GM21526 (cell line): ENCODE measurements around the gene WDR12.
"Not testable (repeated sequence)": the region's sequence is repeated elsewhere in the genome, so short reads cannot be mapped to it uniquely, and the experiment has no call there.

Experiments used
- ATAC-seq: cut with Tn5 transposase; IDR thresholded peaks from one replicate; pipeline ENCODE4 v1.9.1; 2021; ENCODE audit warnings: moderate library complexity; ENCODE audit not compliant: unreplicated experiment, low FRiP score

WDR12 gene

DNA sequence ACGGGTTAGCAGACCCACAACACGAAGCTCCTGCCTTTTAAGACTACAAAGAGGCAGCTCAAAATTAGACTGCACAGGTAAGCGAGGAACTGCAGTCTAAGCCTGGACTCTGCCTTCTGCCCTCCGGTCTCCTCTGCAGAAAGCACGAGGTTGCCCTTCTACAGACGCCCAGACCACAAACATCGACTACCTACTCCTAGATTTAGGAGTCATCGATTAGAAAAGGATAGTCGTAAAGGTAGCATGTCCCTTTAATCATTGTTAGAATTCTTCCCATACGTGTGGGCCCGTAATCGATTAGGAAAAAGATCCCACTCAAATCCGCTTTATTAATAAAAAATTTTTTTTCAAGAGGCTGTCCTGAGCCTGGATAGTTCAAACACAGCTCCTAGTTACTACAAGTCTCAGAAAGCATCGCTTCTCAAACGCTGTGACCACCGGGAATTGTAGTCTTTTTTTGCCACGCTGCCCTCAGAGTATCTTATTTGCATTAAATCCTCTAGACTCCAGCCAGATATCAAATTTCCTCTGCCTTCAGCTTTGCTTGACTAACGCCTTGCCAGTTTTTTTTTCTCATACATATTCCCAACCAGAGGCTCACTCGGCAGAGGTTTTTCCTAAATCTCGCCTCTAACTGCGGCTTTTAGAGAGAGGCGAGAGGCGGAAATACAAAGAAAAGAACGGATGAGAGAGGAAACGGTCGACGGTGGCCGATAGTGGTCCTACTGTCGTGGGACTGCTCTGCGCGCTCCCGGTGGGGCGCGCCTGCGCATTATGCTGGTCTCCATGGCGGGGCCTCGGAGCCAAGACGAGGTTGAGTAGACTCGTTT, at the start of gene WDR12, which contains the start of gene CARF:
Gene WDR12 (minus strand): TSS at position 162 of the 830 bp plus-strand sequence. CDS start 197 bp downstream, outside the sequence.
Gene CARF (plus strand): TSS at position 764 of the 830 bp plus-strand sequence. CDS start 29,628 bp downstream, outside the sequence.
- peak; percentile 75 for ATAC-seq

GRCh38 chr2:202960524-202960923, 49.1 kb upstream of the WDR12 start:
- ATAC-seq = no peak

DNA sequence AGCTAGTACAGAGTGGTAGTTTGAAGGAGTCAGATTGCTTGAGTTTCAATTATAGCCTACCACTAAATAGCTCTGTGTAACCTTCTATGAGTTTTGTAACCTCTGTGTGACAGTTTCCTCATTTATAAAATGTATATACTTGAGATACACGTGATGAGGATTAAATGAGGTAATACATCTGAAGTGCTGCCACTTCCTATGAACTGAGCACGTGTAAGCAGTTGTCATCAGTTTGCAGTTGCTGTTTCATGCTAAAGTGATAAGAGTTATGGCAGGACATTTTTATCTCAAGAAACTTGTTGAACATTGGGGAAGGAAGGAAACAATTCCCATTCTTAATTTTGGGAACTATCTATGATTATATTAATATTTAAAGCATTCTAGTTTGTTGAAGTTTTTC, 39.1 kb upstream of the WDR12 start:
- ATAC-seq = no peak

DNA sequence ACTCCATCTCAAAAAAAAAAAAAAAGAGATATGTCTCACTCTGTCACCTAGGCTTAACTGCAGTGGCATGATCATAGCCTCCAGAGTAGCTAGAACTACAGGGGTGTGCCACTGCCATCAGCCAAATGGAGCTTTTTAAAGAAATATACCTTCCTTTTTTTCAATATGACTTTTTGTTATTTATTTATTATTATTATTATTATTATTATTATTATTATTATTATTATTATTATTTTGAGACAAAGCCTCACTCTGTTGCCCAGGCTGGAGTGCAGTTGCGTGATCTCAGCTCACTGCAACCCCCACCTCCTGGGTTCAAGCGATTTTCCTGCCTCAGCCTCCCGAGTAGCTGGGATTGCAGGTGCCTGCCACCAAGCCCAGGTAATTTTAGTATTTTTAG, 37.9 kb upstream of the WDR12 start:
- ATAC-seq = not testable (repeated sequence)

GRCh38 chr2:202945497-202945896, 34.0 kb upstream of the WDR12 start:
- ATAC-seq = no peak

- ATAC-seq = no peak
Observed at GRCh38 chr2:202944816-202945215, 33.3 kb upstream of the WDR12 start.

DNA sequence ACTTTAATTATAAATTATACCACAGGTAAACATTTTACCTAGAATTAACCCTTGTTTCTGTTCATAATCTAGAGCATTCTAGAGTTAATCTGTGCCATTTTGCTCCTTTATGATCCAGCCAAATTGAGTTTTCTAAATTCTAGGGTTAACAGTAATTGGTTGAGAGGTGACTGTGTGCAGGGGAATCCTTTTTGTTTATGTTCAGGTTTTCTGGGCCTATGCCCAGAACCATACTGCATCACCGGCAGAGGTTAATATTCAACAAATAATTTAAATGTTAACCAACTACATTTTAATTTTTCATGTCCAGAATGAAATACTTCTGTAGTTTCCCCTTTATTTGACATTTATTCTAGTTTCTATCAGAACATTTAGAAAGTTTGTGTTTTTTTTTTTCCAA, 32.9 kb upstream of the WDR12 start:
- ATAC-seq = no peak

DNA sequence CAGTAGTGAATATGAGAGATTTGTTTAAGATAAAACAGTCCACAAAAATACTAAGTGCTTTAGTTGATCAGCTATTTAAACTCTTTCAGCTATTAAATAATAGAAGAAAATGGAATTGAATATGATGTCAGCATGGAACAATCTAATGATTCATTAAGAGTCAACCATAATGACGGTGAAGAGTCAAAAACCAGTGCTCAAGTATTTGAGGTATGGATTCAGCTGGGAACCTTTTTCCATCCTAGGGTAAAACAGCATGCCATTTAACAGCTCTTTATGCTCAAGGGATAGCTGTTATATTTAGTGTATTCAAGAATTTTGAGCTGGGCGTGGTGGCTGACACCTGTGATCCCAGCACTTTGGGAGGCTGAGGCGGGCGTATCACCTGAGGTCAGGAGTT, 30.3 kb upstream of the WDR12 start:
- no peak for ATAC-seq

GRCh38 chr2:202938960-202939359, 27.5 kb upstream of the WDR12 start:
- no peak for ATAC-seq

- ATAC-seq = no peak
Observed at GRCh38 chr2:202934456-202934855, 23.0 kb upstream of the WDR12 start.

GRCh38 chr2:202933958-202934357, 22.5 kb upstream of the WDR12 start:
- ATAC-seq = no peak

DNA sequence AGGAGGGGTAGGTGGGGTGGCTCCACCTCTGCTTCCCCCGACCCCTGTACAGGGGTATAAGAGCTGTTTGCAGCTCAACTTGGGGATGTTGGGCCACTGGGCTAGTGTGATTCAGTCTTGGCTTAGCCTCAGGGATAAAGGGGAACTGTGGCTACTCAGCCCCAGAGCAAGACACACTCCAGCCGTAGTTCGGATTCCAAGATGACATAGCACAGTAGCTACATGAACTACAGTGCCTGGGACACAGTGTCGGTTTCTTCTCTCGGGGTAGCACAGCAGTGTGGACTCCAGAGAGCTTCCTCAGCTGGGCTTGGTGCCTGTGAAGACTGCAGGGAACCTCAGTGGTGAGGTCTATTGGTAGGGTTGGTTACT, 21.7 kb upstream of the WDR12 start:
- ATAC-seq = no peak

GRCh38 chr2:202932425-202933138, 21.1 kb upstream of the WDR12 start:
- no peak for ATAC-seq

- ATAC-seq = no peak
Observed at GRCh38 chr2:202918860-202919259, 7.4 kb upstream of the WDR12 start.

DNA sequence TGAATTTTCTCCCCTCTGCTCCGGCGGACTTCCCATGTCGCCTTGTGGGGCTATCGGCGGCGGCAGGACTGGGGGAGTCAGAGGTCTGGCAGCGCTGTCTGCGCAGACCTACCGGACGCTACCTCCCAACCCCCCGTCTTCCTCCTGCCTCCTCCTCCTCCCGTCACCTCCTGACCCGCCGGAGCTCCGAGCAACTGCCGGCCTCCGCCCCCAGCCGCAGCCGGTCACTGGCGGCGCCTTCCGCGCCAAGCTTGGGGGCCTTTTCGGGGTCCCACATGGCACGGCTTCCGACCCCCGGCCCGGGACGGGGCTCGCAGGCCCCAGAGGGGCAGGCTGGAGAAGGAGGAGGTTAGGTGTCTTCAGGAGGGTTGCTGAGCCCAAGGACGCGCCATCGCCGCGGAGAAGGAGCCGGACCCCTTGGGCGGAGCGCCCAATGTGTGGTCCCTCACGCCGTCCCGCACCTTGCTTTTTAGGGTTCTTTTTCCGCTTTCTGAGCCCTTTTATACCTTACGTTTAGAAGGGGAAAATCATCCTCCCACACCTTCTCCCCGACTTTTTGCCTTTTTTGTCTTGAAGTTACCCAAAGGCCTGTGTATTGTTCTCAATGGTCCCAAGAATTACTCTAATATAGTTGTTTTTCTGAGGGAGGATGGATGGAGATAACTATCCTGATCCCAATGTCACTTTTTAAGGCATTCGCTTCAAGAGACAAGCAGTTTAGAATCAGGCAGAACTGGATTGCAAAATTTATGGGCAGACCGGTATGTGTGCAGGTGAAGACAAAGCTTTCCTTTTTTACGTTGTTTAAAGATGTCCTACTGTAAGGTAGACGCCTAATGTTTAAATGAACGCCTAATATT, 1.1 kb upstream of the WDR12 start:
- peak; percentile 51 for ATAC-seq

DNA sequence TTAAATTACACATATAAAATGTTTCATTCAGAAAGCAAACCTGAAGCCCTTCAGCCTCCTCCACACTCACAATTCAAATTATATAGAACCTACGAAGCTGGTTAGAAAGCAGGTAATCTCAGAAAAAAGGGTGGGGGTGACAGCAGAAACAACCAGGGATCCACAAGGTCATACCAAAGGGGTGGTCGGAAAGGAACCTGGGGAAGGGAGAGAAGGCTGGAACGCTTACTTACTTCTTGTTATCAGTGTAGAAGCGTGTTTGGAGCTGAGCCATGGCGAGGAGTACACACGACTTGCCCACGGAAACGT, 316 bp downstream of the WDR12 start:
- peak; percentile 12 for ATAC-seq

DNA sequence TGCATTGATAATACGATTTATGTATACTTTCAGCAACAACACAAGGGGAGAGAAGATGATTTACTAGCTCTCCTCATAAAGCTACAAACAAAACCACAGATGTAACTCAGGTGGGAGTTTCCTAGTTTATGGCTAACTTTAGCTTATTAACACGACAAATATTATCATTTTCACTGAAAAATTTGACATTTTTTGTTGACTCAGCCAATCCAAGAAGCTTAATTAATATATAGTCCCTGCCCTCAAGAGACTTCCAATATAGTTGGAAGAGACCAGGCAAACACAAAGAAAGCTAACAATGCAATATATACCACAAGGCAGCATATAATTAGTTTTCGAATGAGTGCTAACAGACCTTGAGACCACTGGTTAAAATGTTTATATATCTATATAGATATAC, 775 bp downstream of the WDR12 start:
- ATAC-seq = no peak

- not testable (repeated sequence) for ATAC-seq
Observed at GRCh38 chr2:202910250-202910649, 1.2 kb downstream of the WDR12 start.

DNA sequence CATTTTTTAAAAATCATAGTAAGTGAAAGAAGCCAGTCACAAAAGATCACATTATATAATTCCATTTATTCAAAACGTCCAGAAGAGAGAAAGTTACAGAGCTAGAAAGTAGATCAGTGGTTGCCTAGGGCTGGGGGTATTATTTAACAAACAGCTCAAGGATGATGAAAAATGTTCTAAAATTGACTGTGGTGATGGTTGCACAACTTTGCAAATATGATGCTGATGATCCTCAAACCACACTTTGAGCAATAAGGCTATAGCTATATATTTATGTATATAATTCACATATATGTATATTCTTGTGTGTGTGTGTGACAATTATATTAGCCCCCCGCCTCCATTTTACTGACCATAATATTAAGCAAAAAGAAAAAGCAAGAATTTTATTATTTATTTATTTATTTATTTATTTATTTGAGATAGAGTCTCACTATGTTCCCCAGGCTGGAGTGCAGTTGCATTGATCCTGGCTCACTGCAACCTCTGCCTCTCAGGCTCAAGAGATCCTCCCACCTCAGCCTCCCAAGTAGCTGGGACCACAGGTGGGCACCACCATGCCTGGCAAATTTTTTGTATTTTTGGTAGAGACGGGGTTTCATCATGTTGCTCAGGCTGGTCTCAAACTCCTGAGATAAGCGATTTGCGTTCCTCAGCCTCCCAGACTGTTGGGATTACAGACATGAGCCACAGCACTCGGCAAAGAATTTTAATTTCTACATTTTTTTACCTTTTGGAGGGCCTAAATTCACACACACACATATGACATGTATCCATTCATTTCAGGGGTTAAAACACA, 1.9 kb downstream of the WDR12 start:
- ATAC-seq = no peak

DNA sequence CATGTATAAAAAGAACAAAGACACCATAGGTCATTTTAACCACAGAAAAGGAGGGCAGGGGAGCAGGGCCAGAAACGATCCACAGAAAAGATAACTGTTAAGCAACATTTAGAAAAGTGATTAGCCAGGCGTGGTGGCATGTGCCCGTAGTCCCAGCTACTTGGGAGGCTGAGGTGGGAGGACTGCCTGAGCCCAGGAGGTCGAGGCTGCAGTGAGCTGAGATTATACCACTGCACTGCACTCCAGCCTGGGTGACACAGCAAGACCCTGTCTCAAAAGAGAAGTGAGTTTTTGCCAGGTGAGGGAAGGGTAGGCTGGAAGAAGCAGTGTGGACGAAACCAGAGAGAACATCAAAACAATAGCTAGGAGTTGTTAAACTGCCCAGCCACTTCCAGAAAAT, 3.3 kb downstream of the WDR12 start:
- no peak for ATAC-seq
